SK-N-SH (cell line): ENCODE measurements around the gene TMC1. TPM values are rescaled to one million over a fixed set of nuclear protein-coding genes. Genes with fewer than 3 reads are reported as not detected.

Source experiments
- CTCF ChIA-PET: fragments of 300-600, 350-600 bp; formaldehyde crosslinking; extraction: SDS; loops from one replicate; lab custom pipeline; 2021; lab: Yijun Ruan, JAX
- POLR2A ChIA-PET: fragments of 350-600 bp; sonication (Branson Sonifier 250); formaldehyde crosslinking; extraction: SDS; loops from one replicate; lab custom pipeline; 2020; ENCODE audit warnings: antibody characterized with exemption, inconsistent platforms; lab: Yijun Ruan, JAX
- DNase-seq: peaks from one replicate; pipeline ENCODE4 v3.0.0; 2012
- H2AFZ ChIP-seq: fragments of 200-600 bp; sonication (generic); 2 replicates; pipeline ENCODE4 v1.8.1; 2016; ENCODE audit warnings: antibody characterized with exemption, mild to moderate bottlenecking, low read depth
- H3F3A ChIP-seq: fragments of 200-600 bp; sonication (generic); replicated peaks from 2 replicates; pipeline ENCODE3; 2016; ENCODE audit warnings: antibody characterized with exemption, mild to moderate bottlenecking; ENCODE audit not compliant: insufficient read depth
- H3K27ac ChIP-seq, 2 experiments: fragments of 200-500 bp in 1 of 2; fragments of 200-600 bp in 1 of 2; sonication (Bioruptor generic) in 1 of 2; sonication (generic), shearing (Covaris generic) in 1 of 2; 2 replicates each; pipeline versions ENCODE4 v1.5.1 to v1.6.1; 2014 to 2016; ENCODE audit warnings: low read depth in 2 of 2, inconsistent platforms in 1 of 2, low read length in 1 of 2, mild to moderate bottlenecking in 1 of 2, mixed read lengths in 1 of 2
- H3K27me3 ChIP-seq: fragments of 200-600 bp; sonication (generic), shearing (Covaris generic); 2 replicates; pipeline ENCODE4 v1.6.1; 2016; ENCODE audit warnings: mixed run types; ENCODE audit not compliant: insufficient read depth
- H3K36me3 ChIP-seq, 2 experiments: fragments of 200-500 bp in 1 of 2; fragments of 200-600 bp in 1 of 2; sonication (Bioruptor generic) in 1 of 2; sonication (generic) in 1 of 2; replicated peaks in 1 of 2; 2 replicates each; pipeline versions ENCODE3 to v1.5.1; 2014 to 2016; ENCODE audit warnings: low read length in 1 of 2, mild to moderate bottlenecking in 1 of 2; ENCODE audit not compliant: insufficient read depth in 2 of 2, control insufficient read depth in 1 of 2
- H3K4me1 ChIP-seq, 2 experiments: fragments of 200-500 bp in 1 of 2; fragments of 200-600 bp in 1 of 2; sonication (Bioruptor generic) in 1 of 2; sonication (generic), shearing (Covaris generic) in 1 of 2; 2 replicates each; pipeline versions ENCODE4 v1.5.1 to v1.6.1; 2014 to 2016; ENCODE audit warnings: low read depth in 1 of 2, low read length in 1 of 2, mixed run types in 1 of 2; ENCODE audit not compliant: insufficient read depth in 2 of 2, control insufficient read depth in 1 of 2
- H3K4me2 ChIP-seq: fragments of 200-600 bp; sonication (generic), shearing (Covaris generic); 2 replicates; pipeline ENCODE4 v1.6.1; 2017; ENCODE audit warnings: mixed run types
- H3K4me3 ChIP-seq, 2 experiments: fragments of 200-500 bp in 1 of 2; fragments of 200-600 bp in 1 of 2; sonication (Bioruptor generic) in 1 of 2; sonication (generic), shearing (Covaris generic) in 1 of 2; 2 replicates each; pipeline versions ENCODE4 v1.5.1 to v1.8.1; 2014 to 2016; ENCODE audit warnings: low read depth in 2 of 2, inconsistent platforms in 1 of 2, low read length in 1 of 2, mild to moderate bottlenecking in 1 of 2, mixed read lengths in 1 of 2, moderate library complexity in 1 of 2
- H3K79me2 ChIP-seq: fragments of 200-600 bp; sonication (generic); 2 replicates; pipeline ENCODE4 v1.8.1; 2017; ENCODE audit warnings: mild to moderate bottlenecking; ENCODE audit not compliant: insufficient read depth
- H3K9ac ChIP-seq: fragments of 200-600 bp; sonication (generic); 2 replicates; pipeline ENCODE4 v1.6.1; 2017; ENCODE audit warnings: mixed run types
- H3K9me2 ChIP-seq: fragments of 200-600 bp; sonication (generic); 2 replicates; pipeline ENCODE4 v1.6.1; 2017; ENCODE audit warnings: mixed run types
- H3K9me3 ChIP-seq: fragments of 200-600 bp; sonication (generic); 2 replicates; pipeline ENCODE4 v1.6.1; 2017; ENCODE audit warnings: mixed run types, mild to moderate bottlenecking, moderate library complexity
- H4K20me1 ChIP-seq: fragments of 200-600 bp; sonication (generic); 2 replicates; pipeline ENCODE4 v1.6.1; 2017; ENCODE audit warnings: mild to moderate bottlenecking, mixed run types; ENCODE audit not compliant: insufficient read depth
- CTCF ChIP-seq: fragments of 200-600 bp; sonication (generic); IDR thresholded peaks from 2 replicates; pipeline ENCODE4 v1.6.1; 2017; ENCODE audit warnings: antibody characterized with exemption, mild to moderate bottlenecking, moderate library complexity
- ELF1 ChIP-seq: IDR thresholded peaks from 2 replicates; pipeline ENCODE4 v1.4.0; 2012
- EP300 ChIP-seq, 2 experiments: IDR thresholded peaks; 2 replicates each; pipeline versions ENCODE4 v1.4.0 to v1.6.1; 2012; ENCODE audit warnings: borderline replicate concordance in 1 of 2, low read depth in 1 of 2, low read length in 1 of 2
- FOXJ3 ChIP-seq: sonication (generic); formaldehyde crosslinking; IDR thresholded peaks from 2 replicates; pipeline ENCODE4 v1.5.1; 2020; ENCODE audit warnings: mild to moderate bottlenecking, missing genetic modification reagents
- GATA2 ChIP-seq: sonication (generic); formaldehyde crosslinking; IDR thresholded peaks from 2 replicates; pipeline ENCODE4 v1.5.0; 2020; ENCODE audit warnings: mild to moderate bottlenecking, missing genetic modification reagents
- MAX ChIP-seq: IDR thresholded peaks from 2 replicates; pipeline ENCODE4 v1.4.0; 2012; ENCODE audit warnings: low read depth
- MXI1 ChIP-seq: IDR thresholded peaks from 2 replicates; pipeline ENCODE4 v1.6.1; 2012; ENCODE audit warnings: mild to moderate bottlenecking, low read depth, low read length, improper control_type of control experiment
- NFIC ChIP-seq: IDR thresholded peaks from 2 replicates; pipeline ENCODE4 v1.4.0; 2012; ENCODE audit warnings: borderline replicate concordance
- NRF1 ChIP-seq: IDR thresholded peaks from 2 replicates; pipeline ENCODE4 v1.6.1; 2012; ENCODE audit warnings: low read depth, mild to moderate bottlenecking, low read length
- POLR2AphosphoS5 ChIP-seq: IDR thresholded peaks from 2 replicates; pipeline ENCODE4 v1.6.1; 2012; ENCODE audit warnings: low read depth, low read length
- RAD21 ChIP-seq: IDR thresholded peaks from 2 replicates; pipeline ENCODE4 v1.6.1; 2012; ENCODE audit warnings: mild to moderate bottlenecking, low read length
- RCOR1 ChIP-seq: fragments of 150-350 bp; IDR thresholded peaks from 2 replicates; pipeline ENCODE4 v1.6.1; 2017; ENCODE audit warnings: antibody characterized with exemption, low read length
- REST ChIP-seq: IDR thresholded peaks from 2 replicates; pipeline ENCODE4 v1.6.1; 2012; ENCODE audit warnings: mild to moderate bottlenecking, low read depth, low read length, moderate library complexity
- RFX5 ChIP-seq: IDR thresholded peaks from 2 replicates; pipeline ENCODE4 v1.6.1; 2012; ENCODE audit warnings: mild to moderate bottlenecking, improper control_type of control experiment, low read length
- RXRA ChIP-seq: IDR thresholded peaks from 2 replicates; pipeline ENCODE4 v1.4.0; 2012; ENCODE audit warnings: low read depth, mild to moderate bottlenecking, borderline replicate concordance
- SIN3A ChIP-seq: IDR thresholded peaks from 2 replicates; pipeline ENCODE4 v1.6.1; 2012; ENCODE audit warnings: low read depth, mild to moderate bottlenecking, low read length, moderate library complexity, borderline replicate concordance
- SMC3 ChIP-seq: IDR thresholded peaks from 2 replicates; pipeline ENCODE4 v1.6.1; 2012; ENCODE audit warnings: low read depth, low read length, improper control_type of control experiment
- TAF1 ChIP-seq: IDR thresholded peaks from 2 replicates; pipeline ENCODE4 v1.6.1; 2012; ENCODE audit warnings: low read depth, mild to moderate bottlenecking, low read length, moderate library complexity, borderline replicate concordance
- TEAD4 ChIP-seq: IDR thresholded peaks from 2 replicates; pipeline ENCODE4 v1.4.0; 2012; ENCODE audit warnings: mild to moderate bottlenecking, borderline replicate concordance; ENCODE audit not compliant: insufficient read depth
- YY1 ChIP-seq: IDR thresholded peaks from 2 replicates; pipeline ENCODE4 v1.4.0; 2012; ENCODE audit warnings: low read depth, mild to moderate bottlenecking
- WGBS: methylation state at CpG from one replicate; pipeline ENCODE4 v1.1.6; 2017; ENCODE audit warnings: low lambda C conversion rate; 5-methylcytosine and 5-hydroxymethylcytosine counted together
- polyA plus RNA-seq, 3 experiments: library from polyadenylated mRNA; depleted of rRNA; stranded (reverse); fragments of >200 nt; gene quantifications; 2 replicates each; pipeline ENCODE4 v1.2.3, GENCODE V29; 2012

Gene TMC1
- polyA plus RNA-seq, 1 of the 3 experiments (the other 2 are of a cell fraction) = not detected

- 7% methylated on average over 1 of the region's 1 CpG for WGBS
- H3K4me3 ChIP-seq = no peak overlapping the region
- H3K9me2 ChIP-seq = no peaks in the 10 kb centered on the region
- POLR2A ChIA-PET = no interaction called here
- H4K20me1 ChIP-seq = no peaks in the 10 kb centered on the region
- H3K4me1 ChIP-seq = no peaks in the 10 kb centered on the region
- CTCF ChIA-PET = interaction anchor here (0.6 kb wide), 1 partner anchor 986 kb away, joined by 3 read pairs; no protein-coding TSS in a partner anchor
- no peak for DNase-seq
- TF ChIP-seq YY1 (no peak), NRF1 (no peak), EP300 (IDR thresholded peaks at IDR 0.05; ENCODE audit: borderline replicate concordance in 1 of 2, low read depth in 1 of 2, low read length in 1 of 2) (no peak), MXI1 (no peak), MAX (no peak), POLR2AphosphoS5 (no peak), SIN3A (no peak), REST (no peak), RXRA (no peak), FOXJ3 (CRISPR knock-in tag) (no peak), RAD21 (no peak), SMC3 (no peak), TEAD4 (no peak)
- no peak overlapping the region for H3K27ac ChIP-seq
- no peak overlapping the region for H2AFZ ChIP-seq
- H3K9ac ChIP-seq = no peak overlapping the region
- peaks cover 6% of the 10 kb centered on the region; the same call in 1 of the 2 replicates for H3K27me3 ChIP-seq
- no peaks in the 10 kb centered on the region for H3F3A ChIP-seq
- no peak overlapping the region for H3K4me2 ChIP-seq
- no peaks in the 10 kb centered on the region for H3K79me2 ChIP-seq
- H3K36me3 ChIP-seq = no peaks in the 10 kb centered on the region
- no peaks in the 10 kb centered on the region for H3K9me3 ChIP-seq
Observed at GRCh38 chr9:72635197-72635596, 113.8 kb downstream of the TMC1 start.

DNA sequence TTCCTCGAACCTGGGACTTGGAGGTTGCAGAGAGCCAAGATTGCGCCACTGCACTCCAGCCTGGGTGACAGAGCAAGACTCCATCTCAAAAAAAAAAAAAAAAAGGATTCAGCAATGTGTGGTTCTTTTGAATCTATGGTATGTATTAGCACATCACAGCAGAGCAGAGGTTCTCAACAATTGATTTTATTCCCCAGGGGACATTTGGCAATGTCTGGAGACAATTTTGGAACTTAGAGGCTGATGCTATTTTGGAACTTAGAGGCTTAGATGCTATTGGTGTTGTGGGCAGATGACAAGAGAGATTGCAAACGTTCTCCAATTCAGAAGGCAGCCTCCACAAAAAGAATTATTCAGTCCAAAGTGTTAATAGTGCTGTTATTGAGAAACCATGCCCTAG lies 115.2 kb downstream of the TMC1 start:
- peaks cover 6% of the 10 kb centered on the region; the same call in 1 of the 2 replicates for H3K27me3 ChIP-seq
- H3K36me3 ChIP-seq = no peaks in the 10 kb centered on the region
- H3K9ac ChIP-seq = no peak overlapping the region
- TF ChIP-seq TAF1 (no peak), POLR2AphosphoS5 (no peak), REST (no peak), GATA2 (CRISPR knock-in tag) (no peak), RFX5 (no peak), RCOR1 (no peak), NFIC (no peak), ELF1 (no peak), CTCF (no peak)
- TF ChIP-seq, all 33 proteins: peak for 0
- no peaks in the 10 kb centered on the region for H3K4me1 ChIP-seq
- no peak overlapping the region for H3K4me2 ChIP-seq
- H3K9me2 ChIP-seq = no peaks in the 10 kb centered on the region
- H3F3A ChIP-seq = no peaks in the 10 kb centered on the region
- H3K9me3 ChIP-seq = no peaks in the 10 kb centered on the region
- ChIA-PET POLR2A (no interaction called here), CTCF (no interaction called here)
- H4K20me1 ChIP-seq = no peaks in the 10 kb centered on the region
- no peak overlapping the region for H3K4me3 ChIP-seq
- WGBS = 9% methylated on average over 3 of the region's 3 CpGs
- no peaks in the 10 kb centered on the region for H3K79me2 ChIP-seq
- no peak overlapping the region for H3K27ac ChIP-seq
- H2AFZ ChIP-seq = no peak overlapping the region
- DNase-seq = no peak
